Measurements from ENCODE around the gene MCUB. TPM values are rescaled to one million over a fixed set of nuclear protein-coding genes. Genes with fewer than 3 reads are reported as not detected.

The MCUB gene
- total and polyA plus RNA-seq, 7 donors: 0.73 to 2.8 (median 1.5) TPM

DNA sequence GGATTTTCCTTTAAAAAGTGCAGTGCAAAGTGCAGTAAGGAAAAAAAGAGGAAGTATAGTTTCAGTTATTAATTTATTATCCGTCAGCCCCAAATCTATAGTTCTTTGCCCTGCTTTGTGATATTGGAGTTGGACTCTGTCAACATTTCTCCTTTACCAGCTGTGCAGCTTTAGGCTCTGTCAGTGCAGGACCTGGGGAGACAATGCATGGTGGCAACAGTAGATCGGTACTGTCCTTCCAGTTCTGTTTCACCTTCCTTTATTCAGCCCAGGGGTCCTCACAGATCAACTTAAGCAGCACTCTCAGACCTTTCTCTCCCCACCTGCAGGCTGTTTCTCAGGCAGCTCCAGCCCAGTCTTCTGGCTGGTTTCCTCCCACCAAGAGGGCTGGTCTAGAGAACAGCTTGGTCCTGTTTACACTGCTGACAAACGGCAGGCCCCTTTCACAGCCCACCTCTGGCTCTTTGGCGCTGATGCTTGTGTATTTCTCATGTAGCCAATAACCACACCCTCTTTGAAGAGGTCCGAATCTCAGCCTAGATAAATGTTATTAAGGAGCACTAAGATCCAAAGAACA is 71.6 kb downstream of the MCUB start:
- H3K9me3 ChIP-seq: no peaks in the 10 kb centered on the region
- no peaks in the 10 kb centered on the region for H3K27me3 ChIP-seq (ENCODE audit: insufficient read depth in 3 of 3, low read length in 2 of 3)
- intact Hi-C loops (cut with DNase I): no loop called here
- 26 to 50% (median 38%) methylated on average over 5 of the region's 5 CpGs for WGBS, 3 donors
- H3K4me1 ChIP-seq: no peaks in the 10 kb centered on the region
- TF ChIP-seq, protein P1, sequence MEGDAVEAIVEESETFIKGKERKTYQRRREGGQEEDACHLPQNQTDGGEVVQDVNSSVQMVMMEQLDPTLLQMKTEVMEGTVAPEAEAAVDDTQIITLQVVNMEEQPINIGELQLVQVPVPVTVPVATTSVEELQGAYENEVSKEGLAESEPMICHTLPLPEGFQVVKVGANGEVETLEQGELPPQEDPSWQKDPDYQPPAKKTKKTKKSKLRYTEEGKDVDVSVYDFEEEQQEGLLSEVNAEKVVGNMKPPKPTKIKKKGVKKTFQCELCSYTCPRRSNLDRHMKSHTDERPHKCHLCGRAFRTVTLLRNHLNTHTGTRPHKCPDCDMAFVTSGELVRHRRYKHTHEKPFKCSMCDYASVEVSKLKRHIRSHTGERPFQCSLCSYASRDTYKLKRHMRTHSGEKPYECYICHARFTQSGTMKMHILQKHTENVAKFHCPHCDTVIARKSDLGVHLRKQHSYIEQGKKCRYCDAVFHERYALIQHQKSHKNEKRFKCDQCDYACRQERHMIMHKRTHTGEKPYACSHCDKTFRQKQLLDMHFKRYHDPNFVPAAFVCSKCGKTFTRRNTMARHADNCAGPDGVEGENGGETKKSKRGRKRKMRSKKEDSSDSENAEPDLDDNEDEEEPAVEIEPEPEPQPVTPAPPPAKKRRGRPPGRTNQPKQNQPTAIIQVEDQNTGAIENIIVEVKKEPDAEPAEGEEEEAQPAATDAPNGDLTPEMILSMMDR (IDR thresholded peaks at IDR 0.05): no peak
- DNase-seq (no peak), ATAC-seq (no peak)
- H3K27ac ChIP-seq: no peak overlapping the region
- no peak overlapping the region for H3K4me3 ChIP-seq
- no peaks in the 10 kb centered on the region for H3K36me3 ChIP-seq (ENCODE audit: insufficient read depth in 1 of 2, low read depth in 1 of 2)

DNA sequence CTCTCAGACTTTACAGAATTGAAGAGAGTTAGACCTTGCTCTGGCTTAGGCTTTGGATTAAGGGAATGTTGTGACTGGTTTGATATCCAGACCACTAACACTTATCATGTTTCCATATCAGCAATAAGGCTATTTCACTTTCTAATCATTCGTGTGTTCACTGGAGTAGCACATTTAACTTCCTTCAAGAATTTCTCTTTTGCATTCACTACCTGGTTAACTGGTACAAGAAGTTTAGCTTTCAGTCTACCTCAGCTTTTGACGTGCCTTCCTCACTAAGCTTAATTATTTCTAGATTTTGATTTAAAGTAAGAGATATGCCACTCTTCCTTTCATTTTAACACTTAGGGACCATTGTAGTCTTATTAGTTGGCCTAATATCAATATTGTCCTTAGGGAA is 80.6 kb downstream of the MCUB start:
- Histone ChIP-seq H3K4me1 (no peaks in the 10 kb centered on the region), H3K27ac (no peak overlapping the region), H3K27me3 (ENCODE audit: insufficient read depth in 3 of 3, low read length in 2 of 3) (no peaks in the 10 kb centered on the region), H3K36me3 (ENCODE audit: insufficient read depth in 1 of 2, low read depth in 1 of 2) (no peaks in the 10 kb centered on the region), H3K4me3 (no peak overlapping the region), H3K9me3 (no peaks in the 10 kb centered on the region)
- intact Hi-C loops (cut with DNase I): no loop called here
- no peak for ATAC-seq
- 92 to 96% (median 95%) methylated on average over 2 of the region's 2 CpGs for WGBS, 3 donors
- TF ChIP-seq, protein P1 (IDR thresholded peaks at IDR 0.05): no peak
- DNase-seq: no peak

DNA sequence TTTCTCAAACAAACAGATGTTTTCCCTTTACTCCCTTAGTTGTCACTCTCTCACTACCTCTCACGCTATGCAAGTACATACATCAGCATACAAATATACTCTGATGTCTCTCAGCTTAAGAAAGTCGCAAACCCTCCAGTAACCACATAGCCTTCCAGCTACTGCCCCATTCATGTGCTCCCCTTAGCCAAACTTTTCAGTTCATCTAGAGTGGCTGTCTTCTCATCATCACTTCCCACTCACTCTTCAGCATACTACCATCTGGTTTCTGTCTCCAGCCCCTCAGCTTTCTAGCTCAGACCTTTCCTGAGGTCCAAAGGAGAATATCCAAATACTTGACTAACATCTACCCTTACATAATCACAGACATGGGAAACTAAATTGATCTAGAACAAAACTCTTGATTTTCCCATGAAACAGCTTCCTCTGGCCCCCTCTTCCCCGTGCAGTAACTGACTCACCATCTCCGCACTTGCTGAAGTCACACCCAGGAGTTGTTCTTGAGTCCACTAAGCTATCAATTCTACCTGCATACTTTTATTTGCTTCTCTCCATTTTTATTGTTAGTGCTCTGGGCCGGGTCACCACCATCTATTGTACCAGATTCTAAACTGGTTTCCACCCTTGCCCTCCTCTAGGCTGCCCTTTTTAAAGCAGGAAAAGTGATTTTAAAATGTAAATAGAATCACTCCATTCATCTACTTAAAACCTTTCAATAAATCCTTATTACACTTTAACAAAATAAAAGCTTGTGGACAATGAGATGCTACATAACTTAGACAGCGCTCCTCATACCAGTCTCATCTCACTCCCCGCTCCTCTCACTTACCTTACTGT is 86.0 kb downstream of the MCUB start:
- intact Hi-C loops (cut with DNase I): no loop called here
- 88 to 90% (median 88%) methylated on average over 7 of the region's 7 CpGs for WGBS, 3 donors
- Histone ChIP-seq H3K36me3 (ENCODE audit: insufficient read depth in 1 of 2, low read depth in 1 of 2) (no peaks in the 10 kb centered on the region), H3K4me3 (no peak overlapping the region), H3K27ac (no peak overlapping the region), H3K4me1 (no peaks in the 10 kb centered on the region), H3K27me3 (ENCODE audit: insufficient read depth in 3 of 3, low read length in 2 of 3) (peaks cover 0 to 2% (median 0%) of the 10 kb centered on the region in 3 donors), H3K9me3 (peaks cover 4% of the 10 kb centered on the region)
- no peak for ATAC-seq
- TF ChIP-seq, protein P1 (IDR thresholded peaks at IDR 0.05): no peak
- no peak for DNase-seq

DNA sequence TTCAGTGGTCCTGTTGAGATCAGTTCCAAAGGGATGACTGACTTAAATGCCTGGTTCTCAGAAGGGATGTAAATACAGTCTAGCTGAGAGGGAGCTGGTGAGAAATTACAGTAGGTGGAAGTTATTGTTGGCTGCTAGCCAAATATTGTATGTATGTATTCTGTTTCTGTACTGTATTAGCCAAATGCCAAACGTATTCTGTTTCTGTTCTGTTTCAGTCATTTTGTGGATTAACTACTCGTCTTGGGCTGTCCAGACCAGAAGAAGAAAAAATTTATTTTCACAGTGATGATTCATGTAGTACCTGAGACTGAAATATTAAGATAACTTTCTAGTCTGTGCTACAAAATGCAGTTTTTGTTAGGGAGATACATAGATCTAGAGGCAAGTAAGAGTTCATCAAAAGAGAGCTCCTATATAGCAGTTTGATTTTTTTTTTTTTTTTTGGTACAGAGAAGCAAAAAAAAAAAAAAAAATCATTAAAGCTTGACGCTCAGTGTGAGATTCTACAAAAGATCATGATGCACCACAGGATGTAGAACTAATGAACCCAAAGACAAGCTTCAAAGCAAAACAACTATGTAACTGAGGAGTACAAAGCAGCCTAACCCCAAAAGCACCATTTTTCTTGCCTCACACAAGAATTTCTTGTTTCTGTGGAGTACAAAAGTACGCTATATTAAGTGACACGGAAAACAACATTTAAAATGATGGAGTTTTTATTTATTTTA is 88.4 kb downstream of the MCUB start:
- no peak overlapping the region for H3K27ac ChIP-seq
- no peaks in the 10 kb centered on the region for H3K36me3 ChIP-seq (ENCODE audit: insufficient read depth in 1 of 2, low read depth in 1 of 2)

More for the DNA sequence above, 88.4 kb downstream of the MCUB start:
- ATAC-seq: no peak
- peaks cover 0 to 2% (median 0%) of the 10 kb centered on the region in 3 donors for H3K27me3 ChIP-seq (ENCODE audit: insufficient read depth in 3 of 3, low read length in 2 of 3)
- WGBS, 3 donors: 60 to 61% (median 61%) methylated on average over 5 of the region's 5 CpGs
- peaks cover 13% of the 10 kb centered on the region for H3K9me3 ChIP-seq
- intact Hi-C loops (cut with DNase I): no loop called here
- DNase-seq: no peak
- no peaks in the 10 kb centered on the region for H3K4me1 ChIP-seq
- TF ChIP-seq, protein P1 (IDR thresholded peaks at IDR 0.05): no peak
- no peak overlapping the region for H3K4me3 ChIP-seq
